ENCODE measurements around the gene MIOS. TPM values are rescaled to one million over a fixed set of nuclear protein-coding genes. Genes with fewer than 3 reads are reported as not detected.
"Not testable (repeated sequence)": the region's sequence is repeated elsewhere in the genome, so short reads cannot be mapped to it uniquely, and the experiment has no call there.

The MIOS gene
- total and polyA plus RNA-seq, 11 donors: 5.7 to 30.8 (median 22.3) TPM

GRCh38 chr7:7556852-7557251, 9.8 kb upstream of the MIOS start:
- Histone ChIP-seq H3K27ac (no peak overlapping the region), H3K9me3 (peaks cover 0 to 26% (median 0%) of the 10 kb centered on the region in 12 donors), H3K36me3 (peaks cover 0 to 5% (median 0%) of the 10 kb centered on the region in 9 donors), H3K4me3 (no peak overlapping the region), H3K27me3 (no peaks in the 10 kb centered on the region), H3K4me1 (no peaks in the 10 kb centered on the region)
- DNase-seq (peak in 1 of 5 donors; percentile 44), ATAC-seq (no peak)
- TF ChIP-seq, protein P1, sequence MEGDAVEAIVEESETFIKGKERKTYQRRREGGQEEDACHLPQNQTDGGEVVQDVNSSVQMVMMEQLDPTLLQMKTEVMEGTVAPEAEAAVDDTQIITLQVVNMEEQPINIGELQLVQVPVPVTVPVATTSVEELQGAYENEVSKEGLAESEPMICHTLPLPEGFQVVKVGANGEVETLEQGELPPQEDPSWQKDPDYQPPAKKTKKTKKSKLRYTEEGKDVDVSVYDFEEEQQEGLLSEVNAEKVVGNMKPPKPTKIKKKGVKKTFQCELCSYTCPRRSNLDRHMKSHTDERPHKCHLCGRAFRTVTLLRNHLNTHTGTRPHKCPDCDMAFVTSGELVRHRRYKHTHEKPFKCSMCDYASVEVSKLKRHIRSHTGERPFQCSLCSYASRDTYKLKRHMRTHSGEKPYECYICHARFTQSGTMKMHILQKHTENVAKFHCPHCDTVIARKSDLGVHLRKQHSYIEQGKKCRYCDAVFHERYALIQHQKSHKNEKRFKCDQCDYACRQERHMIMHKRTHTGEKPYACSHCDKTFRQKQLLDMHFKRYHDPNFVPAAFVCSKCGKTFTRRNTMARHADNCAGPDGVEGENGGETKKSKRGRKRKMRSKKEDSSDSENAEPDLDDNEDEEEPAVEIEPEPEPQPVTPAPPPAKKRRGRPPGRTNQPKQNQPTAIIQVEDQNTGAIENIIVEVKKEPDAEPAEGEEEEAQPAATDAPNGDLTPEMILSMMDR (IDR thresholded peaks at IDR 0.05): no peak
- TF ChIP-seq POLR2A (IDR thresholded peaks at IDR 0.05): no peak
- 88 to 100% (median 98%) methylated on average over 1 of the region's 1 CpG for WGBS, 4 donors
- intact Hi-C loops (cut with DNase I): no loop called here

DNA sequence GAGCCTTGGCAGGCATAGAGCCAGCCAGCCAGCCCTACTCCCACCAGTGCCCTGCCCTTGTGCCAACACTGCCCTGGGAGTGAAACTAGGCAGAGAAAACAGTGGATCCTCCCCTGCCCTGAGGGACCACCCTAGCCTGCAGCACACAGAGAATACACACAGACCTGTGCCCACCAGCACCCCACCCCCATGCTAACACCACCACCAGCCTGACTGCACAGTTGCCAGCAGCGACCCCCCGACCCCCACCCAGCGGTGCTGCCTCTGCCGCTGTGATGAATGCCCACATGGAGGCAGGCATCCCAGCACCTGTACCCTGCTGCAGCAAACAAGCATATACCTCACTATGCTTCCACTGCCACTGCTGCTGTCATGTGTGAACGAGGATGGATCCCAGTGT, 9.4 kb upstream of the MIOS start:
- WGBS, 4 donors: 81 to 96% (median 94%) methylated on average over 2 to 5 of the region's 5 CpGs
- H3K9me3 ChIP-seq: peaks cover 0 to 26% (median 0%) of the 10 kb centered on the region in 12 donors
- H3K27ac ChIP-seq: no peak overlapping the region
- no peak for DNase-seq
- H3K4me1 ChIP-seq: no peaks in the 10 kb centered on the region
- no peak overlapping the region for H3K4me3 ChIP-seq
- peaks cover 0 to 2% (median 0%) of the 10 kb centered on the region in 9 donors for H3K36me3 ChIP-seq
- no peaks in the 10 kb centered on the region for H3K27me3 ChIP-seq
- intact Hi-C loops (cut with DNase I): no loop called here
- TF ChIP-seq, protein P1 (IDR thresholded peaks at IDR 0.05): no peak
- TF ChIP-seq POLR2A (IDR thresholded peaks at IDR 0.05): no peak
- ATAC-seq: peak in 1 of 4 donors; percentile 9

GRCh38 chr7:7561591-7561990, 5.1 kb upstream of the MIOS start:
- peaks cover 0 to 18% (median 0%) of the 10 kb centered on the region in 12 donors for H3K4me1 ChIP-seq
- H3K36me3 ChIP-seq, H3K27ac ChIP-seq, H3K4me3 ChIP-seq, H3K27me3 ChIP-seq, DNase-seq, ATAC-seq: not testable (repeated sequence)
- intact Hi-C loops (cut with DNase I): loop anchor here in 5 of 10 donors (10.0 kb wide), 3 partner anchors 73 to 403 kb away; partner anchors contain the start of genes C1GALT1 (in 3 of the 5) and GLCCI1 (in 1 of the 5)
- H3K9me3 ChIP-seq: peaks cover 0 to 26% (median 0%) of the 10 kb centered on the region in 12 donors
- 96 to 98% (median 97%) methylated on average over 5 of the region's 5 CpGs for WGBS, 4 donors

DNA sequence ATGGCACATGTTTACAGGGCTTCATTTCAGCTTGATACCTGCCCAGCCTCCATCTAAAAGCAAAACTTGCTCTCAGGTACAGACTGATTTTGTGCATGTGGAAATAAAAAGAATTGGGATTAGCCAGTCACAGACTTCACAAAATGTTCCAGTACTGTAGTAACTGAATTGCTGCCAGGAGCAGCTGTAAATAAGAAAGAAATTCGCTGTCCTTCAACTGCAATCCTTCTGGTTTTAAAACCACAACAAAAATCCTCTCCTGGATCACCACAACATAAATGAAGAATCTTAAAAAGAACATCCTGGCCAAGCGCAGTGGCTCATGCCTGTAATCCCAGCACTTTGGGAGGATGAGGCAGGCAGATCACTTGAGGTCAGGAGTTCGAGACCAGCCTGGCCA, 3.9 kb upstream of the MIOS start:
- ATAC-seq (no peak), DNase-seq (no peak)
- Histone ChIP-seq H3K4me1 (peaks cover 0 to 22% (median 3%) of the 10 kb centered on the region in 12 donors), H3K27ac (no peak overlapping the region), H3K4me3 (no peak overlapping the region), H3K27me3 (no peaks in the 10 kb centered on the region), H3K36me3 (no peaks in the 10 kb centered on the region), H3K9me3 (peaks cover 0 to 26% (median 0%) of the 10 kb centered on the region in 12 donors)
- WGBS, 4 donors: 88 to 94% (median 90%) methylated on average over 3 of the region's 3 CpGs
- TF ChIP-seq, protein P1 (IDR thresholded peaks at IDR 0.05): no peak
- TF ChIP-seq POLR2A (IDR thresholded peaks at IDR 0.05): no peak
- intact Hi-C loops (cut with DNase I): loop anchor here in 5 of 10 donors (10.0 kb wide), 3 partner anchors 72 to 402 kb away; partner anchors contain the start of genes C1GALT1 (in 3 of the 5) and GLCCI1 (in 1 of the 5)
